ENCODE results near the gene BANF2. TPM values are rescaled to one million over a fixed set of nuclear protein-coding genes. Genes with fewer than 3 reads are reported as not detected.

Gene BANF2
- total RNA-seq, 1 donor from 2014 or later = not detected

- no peak overlapping the region for H3K27ac Mint-ChIP-seq (ENCODE audit: unreplicated experiment)
- no peak for TF ChIP-seq CTCF (IDR thresholded peaks at IDR 0.05)
- peaks cover 9% of the 10 kb centered on the region for H3K36me3 Mint-ChIP-seq (ENCODE audit: low read depth)
- H3K4me1 Mint-ChIP-seq (ENCODE audit: low read depth) = no peaks in the 10 kb centered on the region
- peaks cover 6% of the 10 kb centered on the region for H3K27me3 Mint-ChIP-seq (ENCODE audit: low read depth)
- H3K4me3 Mint-ChIP-seq (ENCODE audit: unreplicated experiment) = no peak overlapping the region
- DNase-seq (ENCODE audit: low spot score) = no peak
- H3K9me3 Mint-ChIP-seq (ENCODE audit: low read depth) = peaks cover 28% of the 10 kb centered on the region
Measured at GRCh38 chr20:17690144-17690543, 9.6 kb upstream of the BANF2 start.

DNA sequence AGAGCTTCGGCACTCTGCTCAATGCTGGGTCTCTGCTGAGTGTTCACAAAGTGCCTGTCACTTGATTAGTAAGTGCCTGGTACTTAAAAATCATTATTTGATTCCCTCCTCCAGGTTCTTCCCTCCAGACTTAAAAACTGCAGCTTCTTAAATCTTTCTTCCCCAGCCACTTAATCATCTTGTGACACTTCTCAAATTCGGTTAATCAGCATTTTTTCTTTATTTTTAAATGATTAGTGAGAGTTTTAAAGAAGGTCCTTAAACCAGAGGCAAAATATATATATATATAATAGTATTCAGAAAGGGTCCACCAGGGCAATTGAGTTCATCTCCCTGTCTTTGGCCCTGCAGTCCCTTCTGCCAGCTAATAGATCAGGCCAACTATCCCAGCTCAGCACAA is 8.0 kb upstream of the BANF2 start:
- Mint-ChIP-seq H3K27me3 (ENCODE audit: low read depth) (peaks cover 6% of the 10 kb centered on the region), H3K36me3 (ENCODE audit: low read depth) (peaks cover 11% of the 10 kb centered on the region), H3K4me1 (ENCODE audit: low read depth) (no peaks in the 10 kb centered on the region), H3K9me3 (ENCODE audit: low read depth) (peaks cover 31% of the 10 kb centered on the region), H3K4me3 (ENCODE audit: unreplicated experiment) (no peak overlapping the region), H3K27ac (ENCODE audit: unreplicated experiment) (no peak overlapping the region)
- no peak for DNase-seq (ENCODE audit: low spot score)
- TF ChIP-seq CTCF (IDR thresholded peaks at IDR 0.05) = no peak

GRCh38 chr20:17693444-17694001 is 6.2 kb upstream of the BANF2 start:
- peak; percentile 44 for DNase-seq (ENCODE audit: low spot score)
- Mint-ChIP-seq H3K4me1 (ENCODE audit: low read depth) (no peaks in the 10 kb centered on the region), H3K36me3 (ENCODE audit: low read depth) (peaks cover 3% of the 10 kb centered on the region), H3K27me3 (ENCODE audit: low read depth) (peaks cover 1% of the 10 kb centered on the region), H3K27ac (ENCODE audit: unreplicated experiment) (no peak overlapping the region), H3K9me3 (ENCODE audit: low read depth) (peaks cover 20% of the 10 kb centered on the region), H3K4me3 (ENCODE audit: unreplicated experiment) (no peak overlapping the region)
- TF ChIP-seq CTCF (IDR thresholded peaks at IDR 0.05) = no peak

GRCh38 chr20:17694767-17695166 is 5.0 kb upstream of the BANF2 start:
- Mint-ChIP-seq H3K27me3 (ENCODE audit: low read depth) (peaks cover 1% of the 10 kb centered on the region), H3K4me3 (ENCODE audit: unreplicated experiment) (no peak overlapping the region), H3K4me1 (ENCODE audit: low read depth) (no peaks in the 10 kb centered on the region), H3K27ac (ENCODE audit: unreplicated experiment) (no peak overlapping the region), H3K9me3 (ENCODE audit: low read depth) (peaks cover 17% of the 10 kb centered on the region), H3K36me3 (ENCODE audit: low read depth) (peaks cover 3% of the 10 kb centered on the region)
- DNase-seq (ENCODE audit: low spot score) = no peak
- TF ChIP-seq CTCF (IDR thresholded peaks at IDR 0.05) = no peak

DNA sequence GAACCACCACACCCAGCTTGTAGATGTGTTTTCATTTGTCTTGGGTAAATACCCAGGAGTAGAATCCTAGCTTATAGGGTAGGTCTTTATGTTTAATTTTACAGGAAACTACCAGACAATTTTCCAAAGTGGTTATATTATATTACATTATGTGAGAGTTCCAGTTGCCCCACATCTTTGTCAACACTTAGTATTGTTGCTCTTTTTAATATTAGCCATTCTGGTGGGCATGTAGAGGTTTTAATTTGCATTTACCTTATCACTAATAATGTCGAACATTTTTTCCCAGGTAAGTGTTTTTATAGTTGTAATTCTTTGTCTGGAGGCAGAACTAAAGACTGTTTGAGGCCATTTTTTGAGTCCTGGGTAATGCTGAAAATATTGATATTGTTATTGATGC is 3.5 kb upstream of the BANF2 start:
- no peak for TF ChIP-seq CTCF (IDR thresholded peaks at IDR 0.05)
- Mint-ChIP-seq H3K4me3 (ENCODE audit: unreplicated experiment) (no peak overlapping the region), H3K9me3 (ENCODE audit: low read depth) (peaks cover 5% of the 10 kb centered on the region), H3K36me3 (ENCODE audit: low read depth) (peaks cover 2% of the 10 kb centered on the region), H3K27ac (ENCODE audit: unreplicated experiment) (no peak overlapping the region), H3K27me3 (ENCODE audit: low read depth) (peaks cover 1% of the 10 kb centered on the region), H3K4me1 (ENCODE audit: low read depth) (no peaks in the 10 kb centered on the region)
- DNase-seq (ENCODE audit: low spot score) = no peak
